A673 (cell line): ENCODE data around the gene UBE2D2.

Source experiments
- EZH2 ChIP-seq: fragments of 200-600 bp; sonication (generic); IDR thresholded peaks from 2 replicates; pipeline ENCODE4 v1.6.1; 2017; ENCODE audit warnings: borderline replicate concordance, low read depth, mild to moderate bottlenecking, mixed read lengths, antibody characterized with exemption, low read length; ENCODE audit not compliant: poor library complexity, severe bottlenecking
- TF ChIP-seq, protein P1 (sequence below): fragments of 300-800, 200-600 bp; sonication (generic); conservative IDR thresholded peaks from 2 replicates; pipeline ENCODE4 v1.5.1; 2017; ENCODE audit warnings: low read depth, mild to moderate bottlenecking, antibody characterized with exemption, low read length, moderate library complexity, mixed read lengths

DNA sequence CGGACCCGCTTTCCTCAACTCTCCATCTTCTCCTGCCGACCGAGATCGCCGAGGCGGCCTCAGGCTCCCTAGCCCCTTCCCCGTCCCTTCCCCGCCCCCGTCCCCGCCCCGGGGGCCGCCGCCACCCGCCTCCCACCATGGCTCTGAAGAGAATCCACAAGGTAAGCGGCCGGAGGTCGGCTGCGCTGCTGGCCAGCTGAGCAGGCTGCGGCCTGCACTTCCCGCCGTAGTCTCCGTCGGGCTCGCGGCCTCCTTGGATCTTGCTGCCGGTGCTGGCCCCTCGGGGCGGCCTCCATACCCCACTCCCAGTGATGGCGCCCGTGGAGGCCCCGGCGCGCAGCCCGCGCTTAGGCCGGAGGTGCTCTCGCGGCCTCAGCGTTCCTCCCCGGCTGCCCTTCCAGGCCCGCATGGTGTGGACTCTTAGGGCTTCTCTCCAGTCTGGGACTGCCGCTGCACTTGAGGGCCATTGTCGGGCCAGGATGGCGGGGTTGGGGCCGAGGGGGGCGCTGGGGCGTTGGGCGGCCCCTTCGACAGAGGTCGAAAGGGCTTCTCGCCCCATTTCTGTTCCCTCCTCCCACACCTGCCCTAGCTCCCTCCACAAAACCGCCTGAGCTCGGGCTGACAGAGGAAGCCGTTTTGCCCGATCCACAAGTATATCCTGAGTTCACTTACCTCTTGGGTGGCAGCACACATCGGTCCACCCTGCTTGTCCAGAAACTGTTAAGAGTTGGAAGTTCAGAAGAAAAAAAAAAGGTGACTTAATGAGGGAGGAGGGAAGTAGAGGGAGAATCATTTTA is 714 bp downstream of the UBE2D2 start:
- TF ChIP-seq, protein P1, sequence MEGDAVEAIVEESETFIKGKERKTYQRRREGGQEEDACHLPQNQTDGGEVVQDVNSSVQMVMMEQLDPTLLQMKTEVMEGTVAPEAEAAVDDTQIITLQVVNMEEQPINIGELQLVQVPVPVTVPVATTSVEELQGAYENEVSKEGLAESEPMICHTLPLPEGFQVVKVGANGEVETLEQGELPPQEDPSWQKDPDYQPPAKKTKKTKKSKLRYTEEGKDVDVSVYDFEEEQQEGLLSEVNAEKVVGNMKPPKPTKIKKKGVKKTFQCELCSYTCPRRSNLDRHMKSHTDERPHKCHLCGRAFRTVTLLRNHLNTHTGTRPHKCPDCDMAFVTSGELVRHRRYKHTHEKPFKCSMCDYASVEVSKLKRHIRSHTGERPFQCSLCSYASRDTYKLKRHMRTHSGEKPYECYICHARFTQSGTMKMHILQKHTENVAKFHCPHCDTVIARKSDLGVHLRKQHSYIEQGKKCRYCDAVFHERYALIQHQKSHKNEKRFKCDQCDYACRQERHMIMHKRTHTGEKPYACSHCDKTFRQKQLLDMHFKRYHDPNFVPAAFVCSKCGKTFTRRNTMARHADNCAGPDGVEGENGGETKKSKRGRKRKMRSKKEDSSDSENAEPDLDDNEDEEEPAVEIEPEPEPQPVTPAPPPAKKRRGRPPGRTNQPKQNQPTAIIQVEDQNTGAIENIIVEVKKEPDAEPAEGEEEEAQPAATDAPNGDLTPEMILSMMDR, result no peak
- no peak for TF ChIP-seq EZH2
